H7 (cell line): ENCODE data around the gene SLC22A23. TPM values are rescaled to one million over a fixed set of nuclear protein-coding genes. Genes with fewer than 3 reads are reported as not detected.

ENCODE experiments used
- DNase-seq: peaks from one replicate; pipeline ENCODE4 v3.0.0; 2012
- H3K27me3 ChIP-seq: 2 replicates; pipeline ENCODE4 v1.6.0; 2011; ENCODE audit warnings: mild to moderate bottlenecking, low read length; ENCODE audit not compliant: control insufficient read depth, insufficient read depth
- H3K36me3 ChIP-seq: replicated peaks from 2 replicates; pipeline ENCODE4 v1.5.1; 2011; ENCODE audit warnings: low read length; ENCODE audit not compliant: control insufficient read depth, insufficient read depth
- H3K4me3 ChIP-seq: 2 replicates; pipeline ENCODE4 v1.5.1; 2011; ENCODE audit warnings: low read depth, mild to moderate bottlenecking, control low read depth, low read length, moderate library complexity; ENCODE audit not compliant: insufficient read depth
- total RNA-seq: library from RNA; depleted of rRNA; stranded (reverse); fragments of >200 nt; shearing (Covaris generic); gene quantifications from 2 replicates; pipeline ENCODE4 v1.2.3, GENCODE V29; 2014; rRNA removed

The SLC22A23 gene
- total RNA-seq, 1 experiment from 2014 or later = 14.6 TPM

DNA sequence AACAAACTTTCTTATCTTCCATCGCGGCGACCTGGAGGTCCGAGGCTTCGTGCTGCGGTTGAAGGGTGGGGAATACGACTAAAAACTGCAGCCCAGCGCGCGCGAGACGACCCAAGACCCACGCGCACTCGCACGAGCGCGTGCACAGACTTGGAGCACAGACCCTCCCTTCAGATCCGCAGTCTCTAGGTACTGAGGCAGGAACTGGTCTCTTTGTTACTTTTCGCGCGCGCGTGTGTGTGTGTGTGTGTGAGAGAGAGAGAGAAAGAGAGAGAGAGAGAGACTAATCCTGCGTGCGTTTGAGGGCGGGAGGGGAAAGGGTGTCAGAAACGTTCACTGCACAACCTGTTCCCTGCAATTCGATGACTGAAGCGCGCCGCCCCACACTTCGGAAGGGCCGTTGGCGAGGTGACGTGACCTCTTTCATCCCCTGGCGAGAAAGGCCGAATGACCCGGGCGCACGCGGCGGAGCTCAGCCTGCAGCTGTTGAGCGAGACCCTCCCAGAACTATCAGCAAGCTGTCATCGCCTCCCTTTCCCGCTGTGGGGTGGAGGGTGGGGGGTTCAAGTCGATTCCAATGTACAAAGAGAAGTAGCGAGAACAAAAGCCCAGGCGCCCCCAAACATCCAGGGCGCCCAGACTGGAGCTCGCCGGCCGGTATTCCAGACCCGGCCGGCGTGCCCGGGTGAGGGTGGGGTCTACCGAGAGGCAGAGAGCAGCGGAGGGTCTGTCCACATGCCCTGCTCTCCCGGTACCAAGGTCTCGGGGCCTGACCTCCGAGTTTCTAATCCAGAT lies 227.9 kb downstream of the SLC22A23 start:
- DNase-seq = peak; percentile 72
- peaks cover 22% of the 10 kb centered on the region for H3K27me3 ChIP-seq
- peaks cover 6% of the 10 kb centered on the region for H3K36me3 ChIP-seq
- peak overlapping the region; percentile 56 for H3K4me3 ChIP-seq

- peak; percentile 86 for DNase-seq
- H3K36me3 ChIP-seq = peaks cover 8% of the 10 kb centered on the region
- H3K27me3 ChIP-seq = peaks cover 22% of the 10 kb centered on the region
- peak overlapping the region; percentile 100 for H3K4me3 ChIP-seq
Measured at GRCh38 chr6:3228046-3228671, 228.7 kb downstream of the SLC22A23 start.

DNA sequence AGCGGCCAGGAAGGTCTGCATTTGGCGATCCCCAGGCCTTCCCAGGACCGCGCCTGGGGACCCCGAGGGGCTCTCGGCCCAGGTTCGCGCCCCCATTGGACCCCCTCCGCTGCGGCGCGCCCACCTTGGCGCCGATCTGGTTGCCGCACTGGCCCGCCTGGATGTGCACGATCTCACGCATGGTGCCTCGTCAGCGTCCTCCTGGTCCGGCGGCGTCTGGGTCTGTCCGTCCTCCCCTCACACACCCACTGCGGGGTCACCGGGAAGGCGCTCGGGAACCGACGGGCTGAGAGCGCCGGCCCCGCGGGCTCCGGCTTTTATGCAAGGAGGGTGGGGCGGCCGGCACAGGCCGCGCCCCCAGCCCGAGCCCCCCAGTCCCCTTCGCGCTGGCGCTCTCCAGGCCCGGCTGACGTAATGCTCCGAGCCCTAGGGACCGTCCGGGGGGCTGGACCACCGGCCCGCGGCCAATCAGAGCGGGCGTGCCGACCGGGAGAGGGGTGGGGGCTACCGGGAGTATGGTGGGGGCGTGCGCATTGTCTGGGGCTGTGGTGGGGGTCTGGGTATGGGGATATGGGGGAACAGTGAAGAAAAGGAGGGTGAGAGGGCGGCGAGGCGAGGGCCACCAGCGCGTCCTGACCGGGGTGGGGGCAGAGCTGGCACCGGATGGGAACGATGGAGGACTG lies 229.3 kb downstream of the SLC22A23 start, which contains the start of gene TUBB2B:
Gene TUBB2B (minus strand): TSS at position 291 of the 683 bp plus-strand sequence. CDS start 110 bp downstream, at position 181.
- Histone ChIP-seq H3K4me3 (peak within 1 kb of the TSS; percentile 100), H3K36me3 (peaks cover 8% of the 10 kb centered on the region), H3K27me3 (peaks cover 22% of the 10 kb centered on the region)
- DNase-seq = peak; percentile 98

DNA sequence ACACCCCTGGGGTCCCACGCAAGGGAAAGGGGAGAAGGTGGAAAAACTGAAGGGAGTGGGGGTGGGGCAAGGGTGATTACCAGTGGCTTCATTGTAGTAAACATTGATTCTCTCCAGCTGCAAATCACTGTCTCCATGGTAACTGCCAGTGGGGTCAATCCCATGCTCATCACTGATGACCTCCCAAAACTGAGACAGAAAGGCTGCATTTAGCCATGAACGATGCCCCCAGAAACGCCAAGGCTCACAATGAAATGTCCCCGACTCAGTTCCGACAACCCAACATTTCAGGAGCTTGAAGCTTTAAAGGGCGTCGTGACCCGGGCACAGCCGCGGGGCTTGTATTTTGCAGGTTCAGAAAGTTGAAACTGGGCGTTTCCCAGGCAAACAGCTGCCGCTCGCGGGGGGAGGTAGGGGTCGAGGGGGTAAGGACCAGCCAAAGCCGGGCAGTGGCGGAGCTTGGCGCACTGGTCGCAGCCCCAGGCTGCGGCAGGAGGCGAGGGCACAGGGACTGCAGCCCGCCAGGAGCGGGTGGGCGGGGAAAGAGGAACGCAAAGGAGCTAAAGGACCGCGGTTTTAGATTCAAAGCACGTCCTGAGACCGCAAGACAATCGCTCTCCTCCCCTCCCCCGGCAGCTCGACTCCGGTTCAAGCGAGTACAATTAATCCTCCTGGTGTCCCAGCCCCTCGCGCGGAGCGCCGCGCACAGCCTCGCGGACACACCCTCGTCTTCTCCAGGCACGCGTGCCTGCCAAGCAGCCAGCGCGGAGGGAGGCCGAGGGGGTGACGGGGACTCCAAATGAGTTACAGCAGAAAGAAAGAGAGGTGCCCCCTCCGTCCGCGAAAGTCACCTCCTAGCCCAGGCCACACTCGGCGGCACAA lies 230.1 kb downstream of the SLC22A23 start:
- Histone ChIP-seq H3K27me3 (peaks cover 21% of the 10 kb centered on the region), H3K4me3 (peak overlapping the region; percentile 100), H3K36me3 (peaks cover 8% of the 10 kb centered on the region)
- peak; percentile 84 for DNase-seq

- Histone ChIP-seq H3K4me3 (peak overlapping the region; percentile 100), H3K27me3 (peaks cover 21% of the 10 kb centered on the region), H3K36me3 (peaks cover 8% of the 10 kb centered on the region)
- no peak for DNase-seq
Measured at GRCh38 chr6:3226042-3226441, 230.8 kb downstream of the SLC22A23 start.

DNA sequence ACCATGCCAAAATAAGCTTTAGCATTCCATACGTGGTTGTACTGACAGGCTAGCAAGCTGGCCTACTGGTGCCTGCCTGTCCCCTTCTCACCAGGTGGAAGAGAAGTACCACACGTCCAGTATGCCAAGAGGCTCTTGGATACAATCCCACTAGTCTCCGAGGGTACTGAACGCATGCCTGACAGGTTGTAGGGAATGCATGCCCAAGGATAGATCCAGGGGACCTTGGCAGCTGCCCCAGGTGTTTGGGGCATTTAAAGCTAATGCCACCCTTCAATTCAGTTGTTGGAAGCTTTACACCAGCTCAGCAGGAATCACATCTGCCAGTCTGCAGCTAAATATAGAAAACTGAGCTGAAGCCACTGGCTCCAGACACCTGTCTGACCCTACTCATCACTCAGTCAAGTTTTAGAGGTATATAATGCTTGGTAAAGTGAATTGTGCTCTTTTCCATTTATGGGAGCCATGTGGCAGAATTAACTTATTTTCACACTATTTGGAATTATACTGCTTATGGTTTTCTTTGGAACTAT lies 234.3 kb downstream of the SLC22A23 start:
- Histone ChIP-seq H3K27me3 (no peaks in the 10 kb centered on the region), H3K4me3 (no peak overlapping the region), H3K36me3 (peaks cover 8% of the 10 kb centered on the region)
- DNase-seq = no peak

DNA sequence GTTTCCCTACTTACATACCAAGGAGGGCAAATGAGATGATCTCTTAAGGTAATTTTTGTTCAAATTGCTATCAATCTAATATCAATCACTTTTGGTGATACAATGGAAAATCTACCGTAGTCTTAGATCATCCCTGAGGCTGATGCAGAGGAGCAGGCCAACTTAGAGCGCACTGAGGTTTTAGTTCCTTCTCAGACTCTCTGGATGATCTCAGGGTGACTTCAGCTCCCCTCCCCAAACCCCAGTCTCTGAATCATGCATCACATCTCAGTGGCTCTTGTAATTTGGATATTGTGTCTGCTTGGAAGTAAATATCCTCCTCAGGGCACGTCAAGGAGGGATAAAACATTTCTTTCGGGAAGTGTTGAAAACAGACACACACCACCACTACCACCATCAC lies 235.3 kb downstream of the SLC22A23 start:
- no peaks in the 10 kb centered on the region for H3K27me3 ChIP-seq

GRCh38 chr6:3220366-3220765 lies 236.5 kb downstream of the SLC22A23 start:
- Histone ChIP-seq H3K4me3 (no peak overlapping the region), H3K36me3 (peaks cover 5% of the 10 kb centered on the region), H3K27me3 (no peaks in the 10 kb centered on the region)
- DNase-seq = no peak

More for the DNA sequence above, 235.3 kb downstream of the SLC22A23 start:
- DNase-seq = no peak
- H3K4me3 ChIP-seq = no peak overlapping the region
- peaks cover 8% of the 10 kb centered on the region for H3K36me3 ChIP-seq

Other genes starting within 250 kb of the SLC22A23 start
- 1,817 and 1,848 TPM in 2 replicates for gene TUBB2B, start 229.4 kb downstream of the SLC22A23 start, total RNA-seq
- gene PSMG4, start 198.1 kb downstream of the SLC22A23 start, total RNA-seq = 20.9 and 37.9 TPM in 2 replicates